Lung (tissue), 12 donors: ENCODE results near the gene CLSTN2. TPM values are rescaled to one million over a fixed set of nuclear protein-coding genes. Genes with fewer than 3 reads are reported as not detected.
A peak's percentile ranks its signal among the peaks of the same experiment; 100 is the strongest.

Source experiments
- ATAC-seq: fragments of 200-7000 bp; cut with Tn5 transposase; one replicate; pipeline ENCODE4 v1.9.1; 2020; ENCODE audit warnings: moderate number of reproducible peaks; ENCODE audit not compliant: insufficient read depth, low FRiP score
- DNase-seq, 3 donors: peaks; one replicate each; pipeline ENCODE4 v3.0.0-alpha.2; 2013 to 2017
- H3K27ac ChIP-seq, 2 donors: one replicate each; pipeline ENCODE4 v1.5.1; 2013; ENCODE audit warnings: mild to moderate bottlenecking in 2 of 2, moderate library complexity in 2 of 2, control low read depth in 1 of 2, inconsistent platforms in 1 of 2, low read depth in 1 of 2, low read length in 1 of 2
- H3K27me3 ChIP-seq, 3 donors: one replicate each; pipeline ENCODE4 v1.5.1; 2013; ENCODE audit warnings: low read length in 2 of 3; ENCODE audit not compliant: control insufficient read depth in 3 of 3, insufficient read depth in 3 of 3
- H3K36me3 ChIP-seq, 4 donors: one replicate each; pipeline ENCODE4 v1.5.1; 2013; ENCODE audit warnings: low read length in 4 of 4, mild to moderate bottlenecking in 1 of 4, moderate library complexity in 1 of 4; ENCODE audit not compliant: control insufficient read depth in 4 of 4, insufficient read depth in 4 of 4
- H3K4me1 ChIP-seq, 5 donors: one replicate each; pipeline ENCODE4 v1.5.1; 2013; ENCODE audit warnings: low read length in 5 of 5, mild to moderate bottlenecking in 2 of 5, moderate library complexity in 1 of 5; ENCODE audit not compliant: control insufficient read depth in 5 of 5, insufficient read depth in 5 of 5
- H3K4me3 ChIP-seq: one replicate; pipeline ENCODE4 v1.5.1; 2013; ENCODE audit warnings: mild to moderate bottlenecking, control low read depth, moderate library complexity
- H3K9ac ChIP-seq, 2 donors: one replicate each; pipeline ENCODE4 v1.5.1; 2013; ENCODE audit warnings: low read length in 2 of 2, control low read depth in 1 of 2; ENCODE audit not compliant: insufficient read depth in 1 of 2
- H3K9me3 ChIP-seq, 4 donors: one replicate each; pipeline ENCODE4 v1.5.1; 2013; ENCODE audit warnings: low read length in 3 of 4, mild to moderate bottlenecking in 1 of 4, moderate library complexity in 1 of 4; ENCODE audit not compliant: control insufficient read depth in 4 of 4, insufficient read depth in 3 of 4
- CTCF ChIP-seq: IDR thresholded peaks from 2 replicates; pipeline ENCODE4 v1.5.1; 2012; ENCODE audit warnings: mild to moderate bottlenecking; ENCODE audit errors: control extremely low read depth, extremely low read depth
- WGBS, 2 donors: extraction: QIAGEN DNeasy Blood & Tissue Kit; methylation state at CpG; one replicate each; pipeline ENCODE4 v1.1.7; 2013; 5-methylcytosine and 5-hydroxymethylcytosine counted together
- polyA plus RNA-seq, 2 donors: library from polyadenylated mRNA; stranded (reverse); fragments of 200-250 nt; gene quantifications; one replicate each; pipeline ENCODE4 v1.2.1, GENCODE V29; 2013
- total RNA-seq, 2 donors: library from RNA; depleted of rRNA in 1 of 2; stranded (reverse); fragments of >200 nt in 1 of 2; gene quantifications; one replicate each; pipeline ENCODE4 v1.2.1, GENCODE V29; 2014 to 2021
- donor health status: control.
- donor health status: control.
- donor health status: Bipolar disorder and iron deficiency.
- donor health status: healthy.
- donor health status: DM: yes; HTN: yes; CAD: no.

CLSTN2 gene
- total and polyA plus RNA-seq, 4 donors = 0.07 to 2.4 (median 1.3) TPM

- Histone ChIP-seq H3K4me3 (no peak overlapping the region), H3K27me3 (peaks cover 0 to 3% (median 0%) of the 10 kb centered on the region in 3 donors), H3K9ac (no peak overlapping the region), H3K4me1 (peaks cover 0 to 9% (median 0%) of the 10 kb centered on the region in 5 donors), H3K9me3 (no peaks in the 10 kb centered on the region), H3K27ac (peak overlapping the region in 1 of 2 donors; percentile 74), H3K36me3 (no peaks in the 10 kb centered on the region)
- ATAC-seq = no peak
- no peak for TF ChIP-seq CTCF
- WGBS, 2 donors = 83 to 95% methylated on average over 2 of the region's 2 CpGs
- no peak for DNase-seq
These were observed 662.8 kb downstream of the CLSTN2 start for GRCh38 chr3:140597792-140598191.

- no peak for TF ChIP-seq CTCF
- H3K4me1 ChIP-seq = peaks cover 0 to 9% (median 0%) of the 10 kb centered on the region in 5 donors
- H3K4me3 ChIP-seq = no peak overlapping the region
- DNase-seq = no peak
- H3K9ac ChIP-seq = no peak overlapping the region
- H3K27ac ChIP-seq = no peak overlapping the region
- no peaks in the 10 kb centered on the region for H3K27me3 ChIP-seq
- H3K36me3 ChIP-seq = no peaks in the 10 kb centered on the region
- no peaks in the 10 kb centered on the region for H3K9me3 ChIP-seq
- no peak for ATAC-seq
These were observed 664.0 kb downstream of the CLSTN2 start for GRCh38 chr3:140599009-140599408.

DNA sequence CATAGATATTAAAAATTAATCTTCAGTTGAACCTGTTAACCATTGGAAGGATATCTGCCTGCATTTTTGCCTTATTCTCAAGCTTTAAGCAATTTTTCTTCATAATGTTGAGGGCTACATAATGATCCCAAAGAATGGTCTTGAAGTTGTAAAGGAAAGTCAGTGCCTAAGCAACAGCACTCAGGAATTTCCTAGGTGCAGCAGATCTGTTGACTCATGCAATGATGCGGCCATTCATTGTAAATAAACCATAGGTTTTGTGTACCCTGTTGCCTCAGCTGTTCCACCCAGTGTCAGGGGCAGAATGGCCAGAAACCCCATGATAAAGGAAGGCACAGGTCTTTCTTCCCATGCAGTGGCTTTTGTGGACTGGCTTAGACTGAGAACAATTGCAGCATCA, 664.5 kb downstream of the CLSTN2 start:
- Histone ChIP-seq H3K9ac (no peak overlapping the region), H3K27me3 (no peaks in the 10 kb centered on the region), H3K9me3 (no peaks in the 10 kb centered on the region), H3K4me3 (no peak overlapping the region), H3K36me3 (no peaks in the 10 kb centered on the region), H3K4me1 (peaks cover 0 to 9% (median 0%) of the 10 kb centered on the region in 5 donors), H3K27ac (no peak overlapping the region)
- 83 to 92% methylated on average over 1 of the region's 1 CpG for WGBS, 2 donors
- TF ChIP-seq CTCF = no peak
- ATAC-seq (no peak), DNase-seq (no peak)

- no peak overlapping the region for H3K9ac ChIP-seq
- no peak for TF ChIP-seq CTCF
- H3K4me1 ChIP-seq = peaks cover 0 to 4% (median 0%) of the 10 kb centered on the region in 5 donors
- 90 to 93% methylated on average over 3 of the region's 3 CpGs for WGBS, 2 donors
- no peaks in the 10 kb centered on the region for H3K36me3 ChIP-seq
- H3K4me3 ChIP-seq = no peak overlapping the region
- H3K9me3 ChIP-seq = no peaks in the 10 kb centered on the region
- no peaks in the 10 kb centered on the region for H3K27me3 ChIP-seq
- ATAC-seq (no peak), DNase-seq (no peak)
- no peak overlapping the region for H3K27ac ChIP-seq
These were observed 666.9 kb downstream of the CLSTN2 start for GRCh38 chr3:140601881-140602280.
